ENCODE measurements around the gene TFDP2.
"Not testable (repeated sequence)": the region's sequence is repeated elsewhere in the genome, so short reads cannot be mapped to it uniquely, and the experiment has no call there.

TFDP2 gene

GRCh38 chr3:141992512-141992911 is 156.8 kb downstream of the TFDP2 start:
- H3K27ac ChIP-seq, result no peak overlapping the region
- POLR2A ChIA-PET (ENCODE audit: low non-redundant PET), result no interaction called here
- no peak for DNase-seq (ENCODE audit: low spot score)
- CTCF ChIA-PET, result no interaction called here
- TF ChIP-seq, protein P1, sequence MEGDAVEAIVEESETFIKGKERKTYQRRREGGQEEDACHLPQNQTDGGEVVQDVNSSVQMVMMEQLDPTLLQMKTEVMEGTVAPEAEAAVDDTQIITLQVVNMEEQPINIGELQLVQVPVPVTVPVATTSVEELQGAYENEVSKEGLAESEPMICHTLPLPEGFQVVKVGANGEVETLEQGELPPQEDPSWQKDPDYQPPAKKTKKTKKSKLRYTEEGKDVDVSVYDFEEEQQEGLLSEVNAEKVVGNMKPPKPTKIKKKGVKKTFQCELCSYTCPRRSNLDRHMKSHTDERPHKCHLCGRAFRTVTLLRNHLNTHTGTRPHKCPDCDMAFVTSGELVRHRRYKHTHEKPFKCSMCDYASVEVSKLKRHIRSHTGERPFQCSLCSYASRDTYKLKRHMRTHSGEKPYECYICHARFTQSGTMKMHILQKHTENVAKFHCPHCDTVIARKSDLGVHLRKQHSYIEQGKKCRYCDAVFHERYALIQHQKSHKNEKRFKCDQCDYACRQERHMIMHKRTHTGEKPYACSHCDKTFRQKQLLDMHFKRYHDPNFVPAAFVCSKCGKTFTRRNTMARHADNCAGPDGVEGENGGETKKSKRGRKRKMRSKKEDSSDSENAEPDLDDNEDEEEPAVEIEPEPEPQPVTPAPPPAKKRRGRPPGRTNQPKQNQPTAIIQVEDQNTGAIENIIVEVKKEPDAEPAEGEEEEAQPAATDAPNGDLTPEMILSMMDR (conservative IDR thresholded peaks at IDR 0.05; ENCODE audit: low read depth), result no peak

GRCh38 chr3:141986548-141987107 is 162.7 kb downstream of the TFDP2 start:
- POLR2A ChIA-PET (ENCODE audit: low non-redundant PET), result no interaction called here
- CTCF ChIA-PET, result no interaction called here
- no peak for DNase-seq (ENCODE audit: low spot score)
- no peak overlapping the region for H3K27ac ChIP-seq
- TF ChIP-seq, protein P1 (conservative IDR thresholded peaks at IDR 0.05; ENCODE audit: low read depth), result no peak

DNA sequence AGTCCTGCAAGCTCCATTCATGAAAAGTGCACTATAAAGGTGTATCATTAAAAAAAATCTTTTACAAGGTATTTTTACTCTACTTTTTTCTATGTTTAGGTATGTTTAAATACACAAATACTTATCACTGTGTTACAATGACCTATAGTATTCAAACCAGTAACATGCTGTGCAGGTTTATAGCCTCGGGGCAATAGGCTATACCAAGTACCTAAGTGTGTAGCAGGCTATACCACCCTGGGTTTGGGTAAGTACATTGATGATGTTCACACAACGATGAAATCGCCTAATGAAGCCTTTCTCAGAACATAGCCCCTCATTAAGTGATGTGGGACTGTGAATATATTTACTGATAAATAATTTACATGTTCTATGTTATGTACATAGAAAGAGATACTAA is 168.3 kb downstream of the TFDP2 start:
- CTCF ChIA-PET, result no interaction called here
- DNase-seq (ENCODE audit: low spot score), result no peak
- POLR2A ChIA-PET (ENCODE audit: low non-redundant PET), result no interaction called here
- TF ChIP-seq, protein P1 (conservative IDR thresholded peaks at IDR 0.05; ENCODE audit: low read depth), result no peak
- H3K27ac ChIP-seq, result no peak overlapping the region

- CTCF ChIA-PET, result interaction anchor here (0.5 kb wide), 1 partner anchor 83 kb away, joined by 5 read pairs; no protein-coding TSS in a partner anchor
- TF ChIP-seq, protein P1 (conservative IDR thresholded peaks at IDR 0.05; ENCODE audit: low read depth), result no peak
- POLR2A ChIA-PET (ENCODE audit: low non-redundant PET), result no interaction called here
- peak overlapping the region; percentile 70 for H3K27ac ChIP-seq
- DNase-seq (ENCODE audit: low spot score), result peak; percentile 29
These were observed 170.2 kb downstream of the TFDP2 start for GRCh38 chr3:141979050-141979671.

DNA sequence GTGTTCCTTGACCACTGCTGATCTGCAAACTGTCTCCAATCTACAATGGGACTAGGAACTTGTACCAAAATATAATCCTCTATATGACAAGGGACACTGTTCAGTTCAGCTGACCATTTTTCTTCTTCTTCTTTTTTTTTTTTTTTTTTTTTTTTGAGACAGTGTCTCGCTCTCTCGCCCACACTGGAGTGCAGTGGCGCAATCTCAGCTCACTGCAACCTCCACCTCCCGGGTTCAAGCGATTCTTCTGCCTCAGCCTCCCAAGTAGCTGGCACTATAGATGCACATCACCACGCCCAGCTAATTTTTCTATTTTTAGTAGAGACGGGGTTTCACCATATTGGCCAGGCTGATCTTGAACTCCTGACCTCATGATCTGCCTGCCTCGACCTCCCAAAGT is 174.6 kb downstream of the TFDP2 start:
- CTCF ChIA-PET, result interaction anchor here (0.7 kb wide), 1 partner anchor 1559 kb away, joined by 3 read pairs; no protein-coding TSS in a partner anchor
- DNase-seq (ENCODE audit: low spot score); H3K27ac ChIP-seq; POLR2A ChIA-PET (ENCODE audit: low non-redundant PET): not testable (repeated sequence)

GRCh38 chr3:141972399-141972798 is 176.9 kb downstream of the TFDP2 start:
- CTCF ChIA-PET, result interaction anchor here (0.6 kb wide), 1 partner anchor 1406 kb away, joined by 3 read pairs; no protein-coding TSS in a partner anchor
- POLR2A ChIA-PET (ENCODE audit: low non-redundant PET), result no interaction called here
- DNase-seq (ENCODE audit: low spot score), result peak; percentile 60
- H3K27ac ChIP-seq, result peak overlapping the region; percentile 77
- TF ChIP-seq, protein P1 (conservative IDR thresholded peaks at IDR 0.05; ENCODE audit: low read depth), result no peak

- ChIA-PET POLR2A (ENCODE audit: low non-redundant PET) (no interaction called here), CTCF (no interaction called here)
- TF ChIP-seq, protein P1 (conservative IDR thresholded peaks at IDR 0.05; ENCODE audit: low read depth), result no peak
- DNase-seq (ENCODE audit: low spot score), result no peak
- peak overlapping the region; percentile 41; the same call in 1 of the 2 replicates for H3K27ac ChIP-seq
These were observed 177.8 kb downstream of the TFDP2 start for GRCh38 chr3:141971571-141971970.

Data from RWPE1 (cell line).